ENCODE measurements around the gene KLHL42. TPM values are rescaled to one million over a fixed set of nuclear protein-coding genes. Genes with fewer than 3 reads are reported as not detected.

Gene KLHL42
- total and polyA plus RNA-seq, 9 of the 15 experiments (the other 6 are each of a cell fraction or from before 2014, with no cell fraction given), result 1.5 to 11.8 (median 9.6) TPM

GRCh38 chr12:27778206-27778605 lies 1.8 kb upstream of the KLHL42 start:
- no peak for ATAC-seq
- BruUV-seq (replicated peaks), result no TSS peak
- Histone ChIP-seq H3K27me3 (ENCODE audit: control insufficient read depth in 2 of 2, insufficient read depth in 2 of 2, low read length in 2 of 2) (no peaks in the 10 kb centered on the region), H3K9me3 (replicated peaks; ENCODE audit: control insufficient read depth, insufficient read depth, low read depth, low read length) (no peaks in the 10 kb centered on the region), H3K27ac (ENCODE audit: extremely low read depth, low read depth, low read length) (no peak overlapping the region), H3K79me2 (ENCODE audit: control insufficient read depth, insufficient read depth, low read length) (peaks cover 24% of the 10 kb centered on the region), H3K4me1 (replicated peaks in 1 of 2; ENCODE audit: control insufficient read depth in 2 of 2, insufficient read depth in 2 of 2, low read length in 2 of 2) (peaks cover 11 to 28% of the 10 kb centered on the region in 2 experiments; a peak in 4 of 5 replicates), H3K9me1 (ENCODE audit: control insufficient read depth, insufficient read depth, low read length) (no peaks in the 10 kb centered on the region), H3K4me3 (no peak overlapping the region), H3K36me3 (ENCODE audit: control insufficient read depth, insufficient read depth, low read length) (peaks cover 10% of the 10 kb centered on the region; the same call in 2 of the 3 replicates), H2AFZ (ENCODE audit: low read depth, low read length) (no peak overlapping the region), H3K9ac (ENCODE audit: insufficient read depth in 1 of 2, low read depth in 2 of 2, low read length in 2 of 2) (no peak overlapping the region), H4K20me1 (replicated peaks; ENCODE audit: control insufficient read depth, insufficient read depth, low read length) (no peaks in the 10 kb centered on the region; the same call in 1 of the 2 replicates), H3K4me2 (ENCODE audit: insufficient read depth, low read length) (no peak overlapping the region)
- ChIA-PET POLR2A (no interaction called here), CTCF (ENCODE audit: low intra/inter-chr PET ratio) (interaction anchor here (0.7 kb wide), 1 partner anchor 35 kb away, joined by 4 read pairs; no protein-coding TSS in a partner anchor)
- no peak for DNase-seq (ENCODE audit: extremely low read depth in 1 of 4, low spot score in 3 of 4)
- intact Hi-C loops (cut with micrococcal nuclease) (no loop called here), in situ Hi-C loops (cut with MboI) (no loop called here)
- 0% methylated on average over 1 of the region's 1 CpG for WGBS (ENCODE audit: insufficient coverage, low coverage, missing lambda C conversion rate)
- no peak for TF ChIP-seq ZBTB26 (CRISPR knock-in tag; IDR thresholded peaks at IDR 0.05)
- TF ChIP-seq ZNF174 (CRISPR knock-in tag; IDR thresholded peaks at IDR 0.05), result no peak
- TF ChIP-seq TBL1XR1 (IDR thresholded peaks at IDR 0.05; ENCODE audit: low read length in 2 of 2), result no peak
- no peak for TF ChIP-seq CHD1 (IDR thresholded peaks at IDR 0.05; ENCODE audit: low read length)
- no peak for TF ChIP-seq CBX2 (IDR thresholded peaks at IDR 0.05; ENCODE audit: insufficient read depth, low read length, poor library complexity, severe bottlenecking)
- no peak for TF ChIP-seq ZNF586 (CRISPR knock-in tag; conservative IDR thresholded peaks at IDR 0.05)
- TF ChIP-seq OTX1 (CRISPR knock-in tag; IDR thresholded peaks at IDR 0.05), result no peak
- no peak for TF ChIP-seq ZNF561 (CRISPR knock-in tag; conservative IDR thresholded peaks at IDR 0.05)
- TF ChIP-seq TCFL5 (CRISPR knock-in tag; conservative IDR thresholded peaks at IDR 0.05), result no peak
- no peak for TF ChIP-seq FOSL1 (tag; conservative IDR thresholded peaks at IDR 0.05)
- TF ChIP-seq ATF2 (CRISPR knock-in tag; IDR thresholded peaks at IDR 0.05), result no peak
- TF ChIP-seq SRSF9 (IDR thresholded peaks at IDR 0.05; ENCODE audit: borderline replicate concordance, low read depth, low read length), result no peak
- no peak for TF ChIP-seq FUS (optimal IDR thresholded peaks at IDR 0.05; ENCODE audit: low read depth, low read length)
- no peak for TF ChIP-seq ZFP36 (IDR thresholded peaks at IDR 0.05; ENCODE audit: low read depth, low read length, partially characterized antibody)
- TF ChIP-seq ZBTB2 (IDR thresholded peaks at IDR 0.05), result no peak
- TF ChIP-seq NR2C2 (CRISPR knock-in tag; IDR thresholded peaks at IDR 0.05), result no peak
- no peak for TF ChIP-seq NR2C2 (tag; IDR thresholded peaks at IDR 0.05)
- TF ChIP-seq HBP1 (CRISPR knock-in tag; IDR thresholded peaks at IDR 0.05), result no peak
- TF ChIP-seq ZZZ3 (IDR thresholded peaks at IDR 0.05), result no peak
- TF ChIP-seq BDP1 (IDR thresholded peaks at IDR 0.05; ENCODE audit: insufficient read depth, insufficient read length), result no peak
- FAIRE-seq, result no peak

All from K562 (cell line).